MG63 (cell line): ENCODE measurements around the gene OR10G4. TPM values are rescaled to one million over a fixed set of nuclear protein-coding genes. Genes with fewer than 3 reads are reported as not detected.

Source experiments
- total RNA-seq: library from RNA; depleted of rRNA; stranded (reverse); fragments of >200 nt; shearing (Covaris generic); gene quantifications from 2 replicates; pipeline ENCODE4 v1.2.3, GENCODE V29; 2014; ENCODE audit warnings: low replicate concordance; rRNA removed

The OR10G4 gene
- total RNA-seq, 1 experiment from 2014 or later, result not detected

Other genes starting within 250 kb of the OR10G4 start
- gene OR6M1, start 206.6 kb upstream of the OR10G4 start, total RNA-seq, result not detected in 2 replicates
- not detected in 2 replicates for gene TMEM225, start 127.3 kb upstream of the OR10G4 start, total RNA-seq
- not detected in 2 replicates for gene OR8D4, start 110.8 kb upstream of the OR10G4 start, total RNA-seq
- gene OR4D5, start 73.4 kb upstream of the OR10G4 start, total RNA-seq, result not detected in 2 replicates
- gene OR6T1, start 69.2 kb upstream of the OR10G4 start, total RNA-seq, result not detected in 2 replicates
- gene OR10S1, start 35.2 kb upstream of the OR10G4 start, total RNA-seq, result not detected in 2 replicates
- gene OR10G6, start 17.8 kb upstream of the OR10G4 start, total RNA-seq, result not detected in 2 replicates
- not detected in 2 replicates for gene OR10G9, start 10.0 kb downstream of the OR10G4 start, total RNA-seq
- not detected in 2 replicates for gene OR10G8, start 13.8 kb downstream of the OR10G4 start, total RNA-seq
- not detected in 2 replicates for gene OR10G7, start 28.3 kb downstream of the OR10G4 start, total RNA-seq
- gene VWA5A, start 102.5 kb downstream of the OR10G4 start, total RNA-seq, result 0.59 and 0.95 TPM in 2 replicates
- gene OR10D3, start 170.3 kb downstream of the OR10G4 start, total RNA-seq, result not detected in 2 replicates
- gene OR8G1, start 228.1 kb downstream of the OR10G4 start, total RNA-seq, result not detected in 2 replicates
- gene OR8G5, start 243.4 kb downstream of the OR10G4 start, total RNA-seq, result not detected in 2 replicates